HG03045 (cell line): ENCODE results near the gene PELI2.

Source experiments
- ATAC-seq: cut with Tn5 transposase; IDR thresholded peaks from one replicate; pipeline ENCODE4 v1.9.1; 2021; ENCODE audit warnings: mild to moderate bottlenecking, moderate library complexity; ENCODE audit not compliant: unreplicated experiment

Gene PELI2

GRCh38 chr14:56117765-56118610 lies at the start of gene PELI2:
Gene PELI2 (plus strand): TSS chr14:56118411. CDS start chr14:56118661, 250 bp downstream.
- peak; percentile 79 for ATAC-seq

GRCh38 chr14:56073799-56074198 lies 44.4 kb upstream of the PELI2 start:
- ATAC-seq, result no peak

- ATAC-seq, result no peak
Measured at GRCh38 chr14:56075301-56075700, 42.9 kb upstream of the PELI2 start.

- no peak for ATAC-seq
Measured at GRCh38 chr14:56081139-56081538, 37.1 kb upstream of the PELI2 start.

- no peak for ATAC-seq
Measured at GRCh38 chr14:56082880-56083279, 35.3 kb upstream of the PELI2 start.

- no peak for ATAC-seq
Measured at GRCh38 chr14:56085471-56085870, 32.7 kb upstream of the PELI2 start.

GRCh38 chr14:56087671-56088471 lies 30.3 kb upstream of the PELI2 start:
- no peak for ATAC-seq

GRCh38 chr14:56088941-56089340 lies 29.3 kb upstream of the PELI2 start:
- ATAC-seq, result no peak

GRCh38 chr14:56092763-56093162 lies 25.4 kb upstream of the PELI2 start:
- ATAC-seq, result no peak

- no peak for ATAC-seq
Measured at GRCh38 chr14:56094076-56094475, 24.1 kb upstream of the PELI2 start.

GRCh38 chr14:56098021-56098420 lies 20.2 kb upstream of the PELI2 start:
- no peak for ATAC-seq

GRCh38 chr14:56099081-56099797 lies 19.0 kb upstream of the PELI2 start:
- no peak for ATAC-seq

- no peak for ATAC-seq
Measured at GRCh38 chr14:56100556-56100955, 17.7 kb upstream of the PELI2 start.

GRCh38 chr14:56102941-56103340 lies 15.3 kb upstream of the PELI2 start:
- no peak for ATAC-seq

- no peak for ATAC-seq
Measured at GRCh38 chr14:56107615-56108014, 10.6 kb upstream of the PELI2 start.

- ATAC-seq, result no peak
Measured at GRCh38 chr14:56108057-56108456, 10.2 kb upstream of the PELI2 start.

- no peak for ATAC-seq
Measured at GRCh38 chr14:56112781-56113180, 5.4 kb upstream of the PELI2 start.

GRCh38 chr14:56115334-56115870 lies 2.8 kb upstream of the PELI2 start:
- no peak for ATAC-seq

GRCh38 chr14:56115976-56116893 lies 2.0 kb upstream of the PELI2 start:
- ATAC-seq, result no peak

GRCh38 chr14:56118611-56119181 lies 485 bp downstream of the PELI2 start:
- peak; percentile 16 for ATAC-seq
